Suppressor macrophage treated with lipopolysaccharide for 1 hour (primary cell): ENCODE results near the gene GNPTAB.
"Not testable (repeated sequence)": the region's sequence is repeated elsewhere in the genome, so short reads cannot be mapped to it uniquely, and the experiment has no call there.

Experiments used
- DNase-seq, 3 donors: peaks; one replicate each; pipeline ENCODE4 v3.0.0-alpha.2; 2020 to 2022

GNPTAB gene

GRCh38 chr12:101830367-101831325 lies at the start of gene GNPTAB:
Gene GNPTAB (minus strand): TSS chr12:101830959. CDS start chr12:101830675, 284 bp downstream.
- peak; percentile 95 to 98 (median 97) for DNase-seq

GRCh38 chr12:101878243-101878821 lies 47.6 kb upstream of the GNPTAB start:
- DNase-seq: peak; percentile 67 to 76 (median 68)

- DNase-seq: peak in 1 of 3 donors; percentile 33
These were observed 47.1 kb upstream of the GNPTAB start for GRCh38 chr12:101877806-101878242.

GRCh38 chr12:101876861-101877805 lies 46.4 kb upstream of the GNPTAB start, which contains the start of gene DRAM1:
Gene DRAM1 (plus strand): TSS chr12:101877580. CDS start chr12:101877790, 210 bp downstream.
- peak; percentile 99 for DNase-seq

- DNase-seq: peak; percentile 44 to 67 (median 66)
These were observed 45.6 kb upstream of the GNPTAB start for GRCh38 chr12:101876322-101876860.

GRCh38 chr12:101875162-101875561 lies 44.4 kb upstream of the GNPTAB start:
- DNase-seq: peak; percentile 52 to 57 (median 52)

GRCh38 chr12:101870925-101871324 lies 40.2 kb upstream of the GNPTAB start:
- peak; percentile 54 to 72 (median 68) for DNase-seq

GRCh38 chr12:101867619-101868018 lies 36.9 kb upstream of the GNPTAB start:
- not testable (repeated sequence) for DNase-seq

GRCh38 chr12:101866615-101867373 lies 36.0 kb upstream of the GNPTAB start:
- no peak for DNase-seq

- peak; percentile 58 to 63 (median 62) for DNase-seq
These were observed 33.2 kb upstream of the GNPTAB start for GRCh38 chr12:101863981-101864380.

GRCh38 chr12:101862245-101862644 lies 31.5 kb upstream of the GNPTAB start:
- DNase-seq: no peak

- not testable (repeated sequence) for DNase-seq
These were observed 30.9 kb upstream of the GNPTAB start for GRCh38 chr12:101861688-101862087.

GRCh38 chr12:101859664-101860607 lies 29.2 kb upstream of the GNPTAB start:
- peak; percentile 83 to 100 (median 100) for DNase-seq

- peak; percentile 64 to 79 (median 69) for DNase-seq
These were observed 27.6 kb upstream of the GNPTAB start for GRCh38 chr12:101858361-101858760.

GRCh38 chr12:101857043-101857558 lies 26.3 kb upstream of the GNPTAB start:
- DNase-seq: peak; percentile 72 to 94 (median 92)

- not testable (repeated sequence) for DNase-seq
These were observed 25.9 kb upstream of the GNPTAB start for GRCh38 chr12:101856614-101857013.

- no peak for DNase-seq
These were observed 25.2 kb upstream of the GNPTAB start for GRCh38 chr12:101855976-101856375.

- DNase-seq: no peak
These were observed 24.7 kb upstream of the GNPTAB start for GRCh38 chr12:101855364-101855884.

- DNase-seq: no peak
These were observed 24.0 kb upstream of the GNPTAB start for GRCh38 chr12:101854747-101855146.

GRCh38 chr12:101852998-101853397 lies 22.2 kb upstream of the GNPTAB start:
- no peak for DNase-seq
